ENCODE data around the gene CCDC86.

Gene CCDC86

DNA sequence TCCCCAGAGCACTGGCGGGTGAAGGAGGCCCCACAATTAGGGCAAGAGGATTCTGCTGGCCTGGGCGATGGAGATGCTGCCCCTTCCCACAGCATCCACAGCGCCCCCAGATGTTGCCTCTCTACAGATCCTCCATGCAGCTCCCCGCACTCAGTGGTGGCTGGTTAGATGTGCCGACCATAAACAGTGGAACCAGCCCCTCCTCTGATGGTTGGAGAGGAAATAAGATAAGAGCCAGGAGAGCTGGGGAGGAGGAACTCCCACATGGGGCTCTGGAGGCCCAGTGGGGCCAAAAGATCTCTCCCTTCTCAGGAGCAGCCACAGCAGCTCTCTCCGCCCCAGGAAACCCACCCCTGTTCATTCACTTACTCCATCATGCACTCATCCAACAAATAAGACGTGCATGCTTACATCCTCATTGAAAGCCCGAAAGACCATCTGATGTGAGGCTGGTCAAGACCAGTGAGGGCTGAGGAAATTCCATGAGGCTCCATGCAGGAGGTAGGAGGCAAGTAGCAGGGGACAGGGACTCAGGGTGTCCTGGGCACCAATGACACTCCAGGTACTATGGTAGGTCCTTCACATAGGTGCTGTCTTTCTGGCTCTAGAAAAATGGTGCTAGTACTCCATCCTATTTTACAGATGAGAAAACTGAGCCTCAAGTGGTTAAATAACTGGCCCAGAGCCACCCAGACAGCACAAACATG is 12.4 kb downstream of the CCDC86 start:
- no peak for DNase-seq

- no peak for DNase-seq
Observed at GRCh38 chr11:60854847-60855725, 13.2 kb downstream of the CCDC86 start.

DNA sequence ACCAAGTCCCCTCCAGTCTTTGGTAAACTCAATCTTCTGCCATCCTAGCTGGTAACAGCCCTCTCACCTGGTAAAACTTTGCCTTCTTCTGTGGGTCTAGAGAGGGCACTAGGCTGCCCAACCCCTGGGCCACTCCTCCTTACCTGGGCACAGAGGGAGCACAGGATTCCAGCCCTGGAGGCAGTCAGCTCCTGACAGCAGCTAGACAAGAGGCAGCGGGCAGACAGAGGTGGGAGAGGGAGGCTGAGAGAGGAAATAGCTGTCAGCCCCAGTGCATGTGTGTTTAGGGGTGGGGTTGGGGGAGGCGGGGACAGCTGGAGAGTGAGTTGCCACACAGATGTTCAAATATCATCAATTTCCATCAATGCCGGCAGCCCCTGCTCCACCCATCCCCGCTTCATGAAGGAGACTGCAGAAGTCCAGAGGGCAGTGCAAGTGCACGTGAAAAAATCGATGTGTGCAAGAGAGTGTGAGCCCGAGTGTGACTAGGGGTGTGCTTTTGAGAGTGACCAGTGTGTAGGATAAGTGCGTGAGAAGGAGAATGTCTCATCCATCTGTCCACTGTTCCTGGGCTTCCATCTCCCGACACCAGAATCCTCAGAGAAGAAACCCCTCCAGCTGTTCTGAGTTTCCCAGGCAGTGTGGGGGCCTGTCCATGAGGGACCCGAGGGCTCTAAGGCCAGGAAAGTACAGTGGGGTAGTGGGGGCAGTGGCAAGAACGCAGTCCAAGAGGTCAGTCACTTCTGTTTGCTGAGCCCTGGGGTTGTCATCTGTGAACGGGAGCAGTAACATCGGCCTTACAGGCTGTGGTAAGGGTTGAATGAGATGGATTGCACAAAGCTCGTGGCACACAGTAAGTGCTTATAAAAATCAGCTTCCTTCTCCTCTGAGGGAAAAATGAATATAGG is 14.1 kb downstream of the CCDC86 start, which contains the start of gene PTGDR2:
Gene PTGDR2 (minus strand): TSS at position 225 of the 908 bp plus-strand sequence. CDS start 2,228 bp downstream, outside the sequence.
- DNase-seq, result no peak

DNA sequence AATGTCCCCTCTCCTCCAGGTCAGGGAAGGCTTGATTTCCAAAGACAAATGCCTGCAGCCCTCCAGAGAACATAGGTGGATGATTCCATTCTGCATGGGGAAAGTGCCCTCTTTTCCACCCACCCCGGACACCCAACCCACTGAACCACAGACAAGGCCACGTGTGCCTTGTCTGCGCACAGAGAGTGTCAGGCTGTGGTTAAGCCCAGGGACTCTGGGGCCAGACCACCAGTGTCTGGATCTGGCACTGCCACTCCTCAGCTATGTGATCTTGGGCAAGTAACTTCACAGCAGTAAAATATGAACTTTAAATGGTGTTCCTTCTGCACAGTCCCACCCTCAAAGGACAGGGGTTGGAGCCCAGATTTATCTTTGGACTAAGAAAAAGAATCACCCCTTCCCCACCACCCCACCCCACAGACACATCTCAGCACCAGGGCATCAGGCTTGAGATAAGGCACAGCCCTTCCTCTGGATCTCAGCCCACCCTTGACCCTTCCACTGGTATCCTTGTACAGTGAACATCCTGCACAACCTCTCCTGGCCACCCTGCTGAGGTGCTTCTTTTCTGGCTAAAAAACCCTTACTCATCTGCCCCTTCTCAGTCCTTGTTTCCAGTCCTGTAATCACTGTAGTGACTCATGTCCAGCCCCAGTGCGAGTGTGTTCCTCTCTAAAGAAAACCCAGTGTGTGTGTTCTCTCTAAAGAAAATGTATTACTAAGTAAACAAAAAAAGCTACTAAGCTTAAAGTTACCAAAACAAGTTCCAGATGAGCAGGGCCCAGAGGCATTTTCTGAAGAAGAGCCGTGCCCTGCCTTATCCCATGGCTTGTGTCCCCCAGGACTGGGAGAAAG is 15.7 kb downstream of the CCDC86 start:
- DNase-seq, result no peak

- no peak for DNase-seq
Observed at GRCh38 chr11:60858236-60858635, 16.3 kb downstream of the CCDC86 start.

GRCh38 chr11:60858731-60859464 is 17.0 kb downstream of the CCDC86 start:
- DNase-seq, result no peak

DNA sequence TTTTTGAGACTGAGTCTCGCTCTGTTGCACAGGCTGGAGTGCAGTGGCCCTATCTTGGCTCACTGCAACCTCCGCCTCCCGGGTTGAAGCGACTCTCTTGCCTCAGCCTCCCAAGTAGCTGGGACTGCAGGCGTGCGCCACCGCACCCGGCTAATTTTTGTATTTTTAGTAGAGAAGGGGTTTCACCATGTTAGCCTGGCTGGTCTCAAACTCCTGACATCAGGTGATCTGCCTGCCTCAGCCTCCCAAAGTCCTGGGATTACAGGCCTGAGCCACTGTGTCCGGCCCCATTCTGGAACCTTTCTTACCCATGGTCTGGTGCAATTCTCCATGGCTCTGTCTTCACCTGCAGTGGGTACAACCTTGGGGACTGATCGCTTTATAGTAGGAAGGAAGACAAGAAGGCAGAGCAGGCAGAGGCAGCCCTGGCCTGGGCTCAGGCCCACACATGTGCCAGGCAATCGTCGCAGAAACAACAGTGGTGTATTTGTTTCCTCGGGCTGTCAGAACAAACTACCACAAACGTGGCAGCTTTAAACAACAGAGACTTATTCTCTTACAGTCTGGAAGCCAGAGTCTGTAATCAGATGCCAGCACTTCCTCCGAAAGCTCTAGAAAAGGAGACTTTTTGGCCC is 17.8 kb downstream of the CCDC86 start:
- no peak for DNase-seq

- no peak for DNase-seq
Observed at GRCh38 chr11:60860943-60861342, 19.0 kb downstream of the CCDC86 start.

- no peak for DNase-seq
Observed at GRCh38 chr11:60862171-60862570, 20.3 kb downstream of the CCDC86 start.

DNA sequence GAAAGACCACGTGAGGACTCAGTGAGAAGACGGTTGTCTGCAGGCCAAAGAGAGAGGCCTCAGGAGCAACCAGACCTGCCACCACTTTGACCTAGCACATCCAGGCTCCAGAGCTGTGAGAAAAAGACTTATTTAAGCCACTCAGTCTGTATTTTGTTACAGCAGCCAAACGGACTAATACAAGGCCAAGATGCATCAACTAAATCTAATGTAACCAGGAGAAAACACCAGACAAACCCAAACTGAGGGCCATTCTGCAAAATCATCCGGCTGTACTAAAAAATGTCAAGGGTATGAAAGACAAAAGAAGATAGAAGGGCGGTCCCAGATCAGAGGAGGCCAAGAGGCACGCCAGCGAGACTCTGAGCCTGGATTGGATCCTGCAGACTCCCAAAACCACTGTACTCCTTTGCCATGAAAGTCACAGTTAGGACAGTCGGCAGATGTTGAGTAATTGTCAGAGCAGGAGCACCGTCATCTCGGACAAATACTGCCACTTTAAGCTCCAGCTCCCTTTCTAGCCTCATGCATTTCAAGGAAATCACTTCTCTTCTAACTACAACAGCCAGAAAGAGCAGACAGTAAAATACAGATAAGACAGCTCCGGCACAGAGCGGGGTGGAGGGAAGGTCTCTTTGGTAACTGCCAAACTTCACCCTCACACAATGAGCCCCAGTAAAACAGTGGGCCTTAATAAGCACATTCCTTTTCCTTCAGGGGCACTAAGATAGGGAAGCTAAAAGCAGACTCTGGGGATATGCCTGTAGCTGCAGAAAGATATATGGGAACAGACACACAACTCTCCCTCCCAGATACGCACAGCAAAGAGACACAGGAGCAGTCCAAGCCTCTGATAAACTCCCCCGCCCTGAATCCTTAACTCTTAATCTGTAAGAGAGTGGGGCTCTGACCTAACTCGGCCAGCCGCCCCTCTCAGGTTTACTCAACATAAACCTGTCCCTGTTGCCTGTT is 21.9 kb downstream of the CCDC86 start:
- DNase-seq, result no peak

GRCh38 chr11:60864856-60865513 is 23.1 kb downstream of the CCDC86 start:
- DNase-seq, result peak; percentile 22

DNA sequence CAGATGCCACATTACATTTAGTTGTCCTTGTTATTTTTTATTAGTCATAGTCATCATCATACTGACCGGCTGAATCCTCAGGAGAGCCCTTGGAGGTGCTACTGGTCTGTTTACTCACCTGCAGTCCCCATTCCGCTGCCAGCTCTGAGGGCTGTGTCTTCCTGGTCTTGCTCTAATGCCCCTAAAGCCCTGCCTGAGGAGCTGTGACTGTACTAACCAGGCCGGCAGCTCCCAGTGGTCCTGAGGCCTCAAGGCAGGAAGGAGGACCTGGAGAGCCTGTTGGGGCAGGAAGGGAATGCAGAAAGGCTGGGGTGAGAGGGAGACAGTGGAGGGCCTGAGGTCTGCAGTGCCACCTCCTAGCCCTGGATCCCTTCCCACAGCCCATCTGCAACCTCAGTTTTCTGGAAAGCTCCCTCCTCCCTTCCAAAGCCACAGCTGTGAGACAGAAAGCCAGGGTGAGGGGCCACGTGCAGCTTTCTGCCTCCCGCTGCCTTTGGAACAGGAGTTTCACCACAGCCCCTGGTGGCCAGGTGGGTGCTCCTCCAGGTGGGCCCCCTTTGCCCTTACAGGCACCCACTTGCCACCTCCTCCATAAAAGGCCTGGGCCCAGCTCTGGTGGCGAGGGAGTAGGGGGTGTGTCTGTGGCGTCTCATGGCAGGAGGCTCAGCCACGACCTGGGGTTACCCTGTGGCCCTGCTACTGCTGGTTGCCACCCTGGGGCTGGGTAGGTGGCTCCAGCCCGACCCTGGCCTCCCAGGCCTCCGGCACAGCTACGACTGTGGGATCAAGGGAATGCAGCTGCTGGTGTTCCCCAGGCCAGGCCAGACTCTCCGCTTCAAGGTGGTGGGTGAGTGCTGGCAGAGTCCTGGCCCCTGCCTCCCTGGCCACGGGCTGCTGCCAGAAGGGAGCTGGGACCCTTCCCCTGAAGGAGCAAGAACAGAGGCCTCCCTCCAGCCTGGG is 25.3 kb downstream of the CCDC86 start, which contains the start of gene ZP1:
Gene ZP1 (plus strand): TSS at position 632 of the 960 bp plus-strand sequence. CDS start 20 bp downstream, at position 652.
- no peak for DNase-seq

GRCh38 chr11:60867871-60868681 is 26.2 kb downstream of the CCDC86 start:
- DNase-seq, result no peak

DNA sequence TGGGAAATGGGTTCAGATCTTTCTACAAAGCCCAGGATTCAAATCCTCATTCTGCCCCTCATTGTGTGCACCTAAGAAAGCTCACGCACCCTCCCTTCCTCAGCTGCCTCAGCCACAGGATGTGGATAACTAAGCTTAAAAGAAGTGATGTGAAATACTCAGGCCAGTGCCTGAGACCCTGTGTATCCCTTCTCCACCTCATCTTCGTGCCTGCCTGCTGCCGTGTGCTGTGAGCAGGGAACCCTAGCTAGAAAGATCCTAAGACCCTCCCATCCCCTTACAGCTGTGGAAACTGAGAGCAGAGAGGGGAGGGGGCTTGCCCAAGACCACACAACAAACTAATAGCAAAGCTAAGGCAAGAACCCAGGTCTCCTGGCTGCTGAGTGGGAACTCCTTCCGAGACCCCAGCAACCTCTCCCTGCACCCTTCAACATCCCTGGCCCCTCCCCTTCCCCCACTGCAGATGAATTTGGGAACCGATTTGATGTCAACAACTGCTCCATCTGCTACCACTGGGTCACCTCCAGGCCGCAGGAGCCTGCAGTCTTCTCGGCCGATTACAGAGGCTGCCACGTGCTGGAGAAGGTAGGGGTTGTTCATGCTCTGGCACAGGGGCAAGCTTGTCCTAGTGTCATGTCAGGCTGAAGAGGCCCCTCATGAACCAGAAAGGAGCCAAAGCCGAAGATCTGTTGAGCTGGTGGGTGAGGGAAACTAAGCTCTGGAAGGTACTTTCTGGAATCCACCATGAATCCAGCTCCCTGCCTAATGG is 27.0 kb downstream of the CCDC86 start:
- no peak for DNase-seq

- peak; percentile 18 for DNase-seq
Observed at GRCh38 chr11:60869451-60869825, 27.5 kb downstream of the CCDC86 start.

DNA sequence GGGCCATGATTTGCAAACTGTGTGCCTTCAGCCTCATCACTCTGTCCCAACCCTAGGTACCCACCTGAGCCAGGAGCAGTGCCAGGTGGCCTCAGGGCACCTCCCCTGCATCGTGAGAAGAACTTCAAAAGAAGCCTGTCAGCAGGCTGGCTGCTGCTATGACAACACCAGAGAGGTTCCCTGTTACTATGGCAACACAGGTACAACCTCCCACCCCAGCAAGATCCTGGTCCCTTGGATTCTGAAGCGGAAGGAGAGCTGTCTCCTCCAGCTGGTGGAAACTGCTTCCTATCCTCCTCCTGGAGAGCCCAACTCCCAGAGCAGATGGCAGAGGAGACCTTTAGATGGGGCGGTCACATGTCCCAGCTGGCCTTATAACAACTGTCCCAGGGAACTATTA is 28.4 kb downstream of the CCDC86 start:
- no peak for DNase-seq
